Adrenal gland (tissue), 12 donors: ENCODE data around the gene ALDOB. TPM values are rescaled to one million over a fixed set of nuclear protein-coding genes. Genes with fewer than 3 reads are reported as not detected.

Experiments used
- DNase-seq, 7 donors: peaks; one replicate each; pipeline ENCODE4 v3.0.0-alpha.2; 2019 to 2020
- H3K27ac ChIP-seq, 5 donors: fragments of 200-600 bp; sonication (generic) in 4 of 5; 1 replicate in 3 of 5; 2 replicates in 2 of 5; pipeline versions ENCODE4 v1.5.1 to v1.8.0; 2016 to 2020; ENCODE audit warnings: mild to moderate bottlenecking in 1 of 5
- H3K27me3 ChIP-seq: fragments of 200-600 bp; 2 replicates; pipeline ENCODE4 v1.8.0; 2021
- H3K36me3 ChIP-seq, 2 donors: fragments of 200-600 bp; replicated peaks in 1 of 2; 1 replicate in 1 of 2; 2 replicates in 1 of 2; pipeline versions ENCODE4 v1.5.1 to v1.8.0; 2018 to 2022
- H3K4me1 ChIP-seq, 2 donors: fragments of 200-600 bp; replicated peaks in 1 of 2; 1 replicate in 1 of 2; 2 replicates in 1 of 2; pipeline versions ENCODE4 v1.5.1 to v1.8.0; 2018 to 2021
- H3K4me3 ChIP-seq, 4 donors: fragments of 200-600 bp; sonication (generic) in 3 of 4; one replicate each; pipeline ENCODE4 v1.5.1; 2016 to 2018
- H3K9me3 ChIP-seq, 3 donors: fragments of 200-600 bp; sonication (generic) in 1 of 3; replicated peaks in 1 of 3; 1 replicate in 2 of 3; 2 replicates in 1 of 3; pipeline versions ENCODE4 v1.5.1 to v1.8.0; 2016 to 2021
- CTCF ChIP-seq, 6 experiments: fragments of 450-650 bp in 4 of 6; fragments of 200-600 bp in 2 of 6; sonication (generic) in 1 of 6; IDR thresholded peaks; 1 replicate in 5 of 6; 2 replicates in 1 of 6; pipeline versions ENCODE4 v1.5.1 to v1.8.0; 2016 to 2021; ENCODE audit warnings: antibody characterized with exemption in 6 of 6, mild to moderate bottlenecking in 2 of 6, moderate library complexity in 1 of 6
- POLR2A ChIP-seq, 2 donors: fragments of 450-650 bp; IDR thresholded peaks; one replicate each; pipeline ENCODE4 v1.6.1; 2017; ENCODE audit warnings: antibody characterized with exemption in 2 of 2, mild to moderate bottlenecking in 2 of 2, moderate library complexity in 1 of 2
- WGBS, 4 donors: extraction: QIAGEN DNeasy Blood & Tissue Kit in 2 of 4; methylation state at CpG; one replicate each; pipeline versions ENCODE4 v1.1.5 to v1.1.7; 2013 to 2017; 5-methylcytosine and 5-hydroxymethylcytosine counted together
- intact Hi-C, 2 donors: fragments of 100-400 bp; cut with DNase I; formaldehyde crosslinking; loops; one replicate each; pipeline versions ENCODE4 v1.14.1 to v1.15.0; 2022 to 2023
- polyA plus RNA-seq, 3 donors: library from polyadenylated mRNA; stranded (reverse); fragments of 200-250 nt in 2 of 3; fragments of 350-450 nt in 1 of 3; fragmentation: Illumina TruSeq in 1 of 3; extraction: RNeasy Lipid Tissue Mini Kit (QIAGEN cat#74804) in 1 of 3; gene quantifications; one replicate each; pipeline ENCODE4 v1.2.3, GENCODE V29; 2013 to 2014
- total RNA-seq, 9 donors: library from RNA; depleted of rRNA in 4 of 9; stranded (reverse); fragments of >200 nt in 4 of 9; fragments of 120-200 nt in 1 of 9; fragmentation: NEBNext Ultra II Directional in 1 of 9; extraction: Animal tissue kit (Norgen Biotek cat#: 25700) in 1 of 9; gene quantifications; one replicate each; pipeline versions ENCODE4 v1.1.0 to v1.2.4, GENCODE V29; 2013 to 2023
- donor health status: healthy with polysubstance abuse.
- donor health status: Bipolar disorder and iron deficiency.
- donor health status: DM: yes; HTN: yes; CAD: no.
- donor health status: DM: no; HTN: no; CAD: no.
- donor health status: DM: no; HTN: no; CAD: no.
- donor health status: DM: yes; HTN: yes; CAD: no.

Gene ALDOB
- total and polyA plus RNA-seq, 12 donors: 0.74 to 6.3 (median 2.1) TPM

- peak in 6 of 7 donors; percentile 23 to 45 (median 28) for DNase-seq
- intact Hi-C loops: no loop called here
- H3K4me1 ChIP-seq: peaks cover 0 to 5% of the 10 kb centered on the region in 2 donors
- no peaks in the 10 kb centered on the region for H3K36me3 ChIP-seq
- H3K27ac ChIP-seq: no peak overlapping the region
- WGBS, 4 donors: 48 to 57% (median 52%) methylated on average over 6 of the region's 6 CpGs
- H3K27me3 ChIP-seq: no peaks in the 10 kb centered on the region
- H3K9me3 ChIP-seq: no peaks in the 10 kb centered on the region
- H3K4me3 ChIP-seq: no peak overlapping the region
- TF ChIP-seq POLR2A (IDR thresholded peaks at IDR 0.05) (no peak), CTCF (IDR thresholded peaks at IDR 0.05) (no peak)
Measured at GRCh38 chr9:101376111-101376848, 59.3 kb downstream of the ALDOB start.

GRCh38 chr9:101375546-101375945, 60.0 kb downstream of the ALDOB start:
- no peaks in the 10 kb centered on the region for H3K36me3 ChIP-seq
- H3K9me3 ChIP-seq: no peaks in the 10 kb centered on the region
- WGBS, 4 donors: 90 to 92% (median 91%) methylated on average over 12 of the region's 12 CpGs
- DNase-seq: no peak
- H3K4me1 ChIP-seq: peaks cover 0 to 5% of the 10 kb centered on the region in 2 donors
- no peak overlapping the region for H3K27ac ChIP-seq
- H3K4me3 ChIP-seq: no peak overlapping the region
- H3K27me3 ChIP-seq: no peaks in the 10 kb centered on the region
- intact Hi-C loops: no loop called here
- TF ChIP-seq CTCF (IDR thresholded peaks at IDR 0.05) (no peak), POLR2A (IDR thresholded peaks at IDR 0.05) (no peak)

GRCh38 chr9:101372327-101373118, 63.1 kb downstream of the ALDOB start:
- intact Hi-C loops: no loop called here
- H3K27ac ChIP-seq: no peak overlapping the region
- no peaks in the 10 kb centered on the region for H3K9me3 ChIP-seq
- 73 to 83% (median 76%) methylated on average over 2 of the region's 2 CpGs for WGBS, 4 donors
- TF ChIP-seq POLR2A (IDR thresholded peaks at IDR 0.05): no peak
- no peak for TF ChIP-seq CTCF (IDR thresholded peaks at IDR 0.05)
- no peaks in the 10 kb centered on the region for H3K27me3 ChIP-seq
- no peak for DNase-seq
- no peak overlapping the region for H3K4me3 ChIP-seq
- no peaks in the 10 kb centered on the region for H3K36me3 ChIP-seq
- peaks cover 0 to 5% of the 10 kb centered on the region in 2 donors for H3K4me1 ChIP-seq

GRCh38 chr9:101371813-101372212, 63.8 kb downstream of the ALDOB start:
- H3K4me1 ChIP-seq: peaks cover 0 to 5% of the 10 kb centered on the region in 2 donors
- H3K36me3 ChIP-seq: no peaks in the 10 kb centered on the region
- 86 to 93% (median 91%) methylated on average over 3 of the region's 3 CpGs for WGBS, 4 donors
- DNase-seq: no peak
- no peaks in the 10 kb centered on the region for H3K9me3 ChIP-seq
- H3K27me3 ChIP-seq: no peaks in the 10 kb centered on the region
- H3K4me3 ChIP-seq: no peak overlapping the region
- TF ChIP-seq CTCF (IDR thresholded peaks at IDR 0.05): no peak
- TF ChIP-seq POLR2A (IDR thresholded peaks at IDR 0.05): no peak
- H3K27ac ChIP-seq: no peak overlapping the region
- intact Hi-C loops: no loop called here
